ENCODE measurements around the gene PCID2. TPM values are rescaled to one million over a fixed set of nuclear protein-coding genes. Genes with fewer than 3 reads are reported as not detected.

PCID2 gene
- total and polyA plus RNA-seq, 2 of the 13 experiments (the other 11 are each of a cell fraction or from before 2014, with no cell fraction given), result 65.0 to 111 TPM

GRCh38 chr13:113209759-113210421 is 1.4 kb upstream of the PCID2 start (continued):
- TF ChIP-seq RFXAP (CRISPR knock-in tag; IDR thresholded peaks at IDR 0.05; ENCODE audit: borderline replicate concordance), result 0 out of 2 replicates have a peak, but pooled peaks have one; percentile 45
- TF ChIP-seq ATF2 (CRISPR knock-in tag; IDR thresholded peaks at IDR 0.05), result 0 out of 2 replicates have a peak, but pooled peaks have one; percentile 34
- TF ChIP-seq TRIM22 (IDR thresholded peaks at IDR 0.05), result no peak
- no peak for TF ChIP-seq MTA3 (CRISPR knock-in tag; IDR thresholded peaks at IDR 0.05)
- TF ChIP-seq TARDBP (CRISPR knock-in tag; IDR thresholded peaks at IDR 0.05), result peak; percentile 43; the same call in 1 of the 2 replicates
- TF ChIP-seq ZNF639 (CRISPR knock-in tag; conservative IDR thresholded peaks at IDR 0.05), result peak; percentile 78; the same call in 1 of the 2 replicates
- peak; percentile 73; the same call in 1 of the 2 replicates for TF ChIP-seq UBTF (CRISPR knock-in tag; IDR thresholded peaks at IDR 0.05)
- TF ChIP-seq MAX (IDR thresholded peaks at IDR 0.05), result peak; percentile 98
- TF ChIP-seq NFAT5 (CRISPR knock-in tag; IDR thresholded peaks at IDR 0.05), result peak; percentile 72; the same call in 1 of the 2 replicates
- TF ChIP-seq ARID4A (CRISPR knock-in tag; IDR thresholded peaks at IDR 0.05; ENCODE audit: borderline replicate concordance), result peak; percentile 70
- TF ChIP-seq SMAD3 (CRISPR knock-in tag; IDR thresholded peaks at IDR 0.05), result no peak

Data from HepG2 (cell line).